Astrocyte of the spinal cord (primary cell): ENCODE results near the gene AOPEP.

Experiments
- DNase-seq: peaks from one replicate; pipeline ENCODE4 v3.0.0; 2011; ENCODE audit warnings: low read depth, low spot score
- H3K4me3 ChIP-seq: 2 replicates; pipeline ENCODE4 v1.5.1; 2011; ENCODE audit warnings: low read depth, mild to moderate bottlenecking, low read length, moderate library complexity
- CTCF ChIP-seq: IDR thresholded peaks from 2 replicates; pipeline ENCODE4 v1.5.1; 2012; ENCODE audit warnings: low read depth, mild to moderate bottlenecking, low read length, inconsistent platforms
- in situ Hi-C: cut with HindIII; loops from 2 replicates; pipeline ENCODE4 v1.10.0; 2017; ENCODE audit warnings: low sequenced_read_pairs

Gene AOPEP

GRCh38 chr9:94773655-94774054 lies 47.2 kb downstream of the AOPEP start:
- TF ChIP-seq CTCF = no peak
- H3K4me3 ChIP-seq = no peak overlapping the region
- DNase-seq = no peak
- in situ Hi-C loops = no loop called here

- no peak overlapping the region for H3K4me3 ChIP-seq
- in situ Hi-C loops = no loop called here
- TF ChIP-seq CTCF = no peak
- no peak for DNase-seq
These were observed 51.5 kb downstream of the AOPEP start for GRCh38 chr9:94778013-94778412.

- DNase-seq = no peak
- in situ Hi-C loops = no loop called here
- H3K4me3 ChIP-seq = no peak overlapping the region
- TF ChIP-seq CTCF = no peak
These were observed 52.5 kb downstream of the AOPEP start for GRCh38 chr9:94779031-94779430.

GRCh38 chr9:94779693-94780290 lies 53.3 kb downstream of the AOPEP start:
- TF ChIP-seq CTCF = no peak
- no peak overlapping the region for H3K4me3 ChIP-seq
- in situ Hi-C loops = no loop called here
- DNase-seq = no peak

GRCh38 chr9:94780516-94780950 lies 54.0 kb downstream of the AOPEP start:
- no peak for DNase-seq
- H3K4me3 ChIP-seq = no peak overlapping the region
- TF ChIP-seq CTCF = no peak
- in situ Hi-C loops = no loop called here

- in situ Hi-C loops = no loop called here
- TF ChIP-seq CTCF = no peak
- DNase-seq = peak; percentile 73
- H3K4me3 ChIP-seq = no peak overlapping the region
These were observed 56.0 kb downstream of the AOPEP start for GRCh38 chr9:94782355-94783101.
